Measurements from ENCODE around the gene CARD11. TPM values are rescaled to one million over a fixed set of nuclear protein-coding genes. Genes with fewer than 3 reads are reported as not detected.

The CARD11 gene
- total and polyA plus RNA-seq, 2 of the 13 experiments (the other 11 are each of a cell fraction or from before 2014, with no cell fraction given), result 0.04 TPM; not detected in 1

DNA sequence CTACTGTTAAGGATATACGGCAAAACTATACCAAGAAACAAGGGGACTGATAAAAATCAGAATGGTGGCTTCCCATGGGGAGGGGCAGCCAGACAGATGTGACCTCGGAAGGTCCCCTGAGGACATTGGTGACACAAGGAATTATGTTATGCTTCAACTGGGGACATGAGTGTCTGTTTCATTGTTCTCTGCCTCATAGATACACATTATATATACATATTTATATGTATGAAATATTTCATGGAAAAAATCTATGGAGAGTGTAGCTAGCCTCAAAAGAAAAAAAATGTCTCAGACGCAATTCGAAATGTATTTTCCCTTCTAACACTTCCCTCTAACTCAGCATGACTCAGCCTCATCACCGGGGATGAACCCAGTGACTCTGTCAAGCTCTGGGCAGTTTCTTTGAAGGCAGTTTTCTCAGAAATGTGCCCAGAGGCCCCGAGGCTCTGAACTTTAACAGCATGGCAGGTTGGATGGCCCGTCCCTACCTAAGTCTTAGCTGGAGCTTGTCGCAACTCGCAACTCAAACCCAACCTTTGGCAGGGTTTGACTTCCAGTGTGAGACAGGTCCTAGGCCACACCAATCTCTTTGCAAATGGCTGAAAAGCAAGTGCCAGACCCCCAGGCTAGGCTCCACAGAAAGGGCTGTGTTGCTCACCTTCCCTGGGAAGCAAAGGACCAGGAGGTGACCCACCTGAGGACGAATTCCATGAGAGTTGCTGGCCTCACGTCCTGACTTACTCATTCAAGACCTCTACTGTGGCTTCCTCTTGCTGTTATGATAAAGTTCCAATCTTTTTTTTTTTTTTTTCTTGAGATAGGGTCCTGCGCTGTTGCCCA, 86.9 kb downstream of the CARD11 start:
- DNase-seq (ENCODE audit: low spot score) (no peak), FAIRE-seq (no peak), ATAC-seq (no peak)
- Histone ChIP-seq H3K79me2 (ENCODE audit: insufficient read depth, low read length) (no peaks in the 10 kb centered on the region), H3K36me3 (replicated peaks in 1 of 2; ENCODE audit: control insufficient read depth in 1 of 2, insufficient read depth in 2 of 2, low read length in 2 of 2) (no peaks in the 10 kb centered on the region), H2AFZ (ENCODE audit: low read length) (no peak overlapping the region), H3K27me3 (ENCODE audit: control insufficient read depth in 1 of 2, insufficient read depth in 2 of 2, low read length in 2 of 2) (no peaks in the 10 kb centered on the region; a peak in 1 of 5 replicates), H3K9me3 (ENCODE audit: low read length) (no peaks in the 10 kb centered on the region), H3K4me2 (ENCODE audit: low read depth, low read length) (no peak overlapping the region), H3K9ac (ENCODE audit: insufficient read depth, low read depth, low read length) (no peak overlapping the region), H3K4me3 (replicated peaks in 1 of 3; ENCODE audit: insufficient read depth in 1 of 3, low read depth in 2 of 3, low read length in 3 of 3) (no peak overlapping the region), H3K4me1 (ENCODE audit: insufficient read depth, low read length) (no peaks in the 10 kb centered on the region), H4K20me1 (ENCODE audit: insufficient read depth, low read length) (no peaks in the 10 kb centered on the region), H3K27ac (ENCODE audit: extremely low read length, insufficient read depth, low read length) (no peak overlapping the region)
- TF ChIP-seq NFE2L2 (IDR thresholded peaks at IDR 0.05; ENCODE audit: low read length) (0 out of 2 replicates have a peak, but pooled peaks have one; percentile 20), PBX3 (CRISPR knock-in tag; IDR thresholded peaks at IDR 0.05; ENCODE audit: borderline replicate concordance) (no peak)
- TF ChIP-seq, protein P1, sequence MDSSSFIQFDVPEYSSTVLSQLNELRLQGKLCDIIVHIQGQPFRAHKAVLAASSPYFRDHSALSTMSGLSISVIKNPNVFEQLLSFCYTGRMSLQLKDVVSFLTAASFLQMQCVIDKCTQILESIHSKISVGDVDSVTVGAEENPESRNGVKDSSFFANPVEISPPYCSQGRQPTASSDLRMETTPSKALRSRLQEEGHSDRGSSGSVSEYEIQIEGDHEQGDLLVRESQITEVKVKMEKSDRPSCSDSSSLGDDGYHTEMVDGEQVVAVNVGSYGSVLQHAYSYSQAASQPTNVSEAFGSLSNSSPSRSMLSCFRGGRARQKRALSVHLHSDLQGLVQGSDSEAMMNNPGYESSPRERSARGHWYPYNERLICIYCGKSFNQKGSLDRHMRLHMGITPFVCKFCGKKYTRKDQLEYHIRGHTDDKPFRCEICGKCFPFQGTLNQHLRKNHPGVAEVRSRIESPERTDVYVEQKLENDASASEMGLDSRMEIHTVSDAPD (CRISPR knock-in tag; IDR thresholded peaks at IDR 0.05), result no peak
- intact Hi-C loops (cut with micrococcal nuclease; ENCODE audit: unreplicated experiment) (no loop called here), in situ Hi-C loops (cut with HindIII; ENCODE audit: extremely low pct_ligation_motif_present, low pct_unique_long_range_greater_than_20kb) (no loop called here)
- ChIA-PET POLR2A (no interaction called here), CTCF (ENCODE audit: low intra/inter-chr PET ratio, low total read pairs) (no interaction called here)
- 24% methylated on average over 11 of the region's 12 CpGs for WGBS (ENCODE audit: low lambda C conversion rate)
- BruUV-seq (replicated peaks), result no TSS peak

DNA sequence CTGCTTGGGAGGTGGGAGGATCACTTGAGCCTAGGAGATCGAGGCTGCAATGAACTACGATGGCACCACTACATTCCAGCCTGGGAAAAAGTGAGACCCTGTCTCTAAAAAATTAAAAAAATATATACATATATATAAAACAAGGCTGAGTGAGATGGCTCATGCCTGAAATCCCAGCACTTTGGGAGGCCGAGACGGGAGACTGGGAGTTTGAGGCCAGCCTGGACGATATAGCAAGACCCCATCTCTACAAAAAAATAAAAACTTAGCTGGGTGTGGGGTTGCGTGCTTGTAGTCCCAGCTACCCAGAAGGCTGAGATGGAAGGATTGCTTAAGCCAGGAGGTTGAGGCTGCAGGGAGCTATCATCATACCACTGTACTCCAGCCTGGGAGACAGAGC, 87.6 kb downstream of the CARD11 start:
- WGBS (ENCODE audit: low lambda C conversion rate), result 77% methylated on average over 6 of the region's 6 CpGs
- intact Hi-C loops (cut with micrococcal nuclease; ENCODE audit: unreplicated experiment), result no loop called here
- Histone ChIP-seq H3K4me1 (ENCODE audit: insufficient read depth, low read length) (no peaks in the 10 kb centered on the region), H4K20me1 (ENCODE audit: insufficient read depth, low read length) (no peaks in the 10 kb centered on the region), H3K27ac (ENCODE audit: extremely low read length, insufficient read depth, low read length) (no peak overlapping the region), H3K27me3 (ENCODE audit: control insufficient read depth in 1 of 2, insufficient read depth in 2 of 2, low read length in 2 of 2) (no peaks in the 10 kb centered on the region; a peak in 1 of 5 replicates), H3K9ac (ENCODE audit: insufficient read depth, low read depth, low read length) (no peak overlapping the region), H3K4me2 (ENCODE audit: low read depth, low read length) (no peak overlapping the region), H3K79me2 (ENCODE audit: insufficient read depth, low read length) (no peaks in the 10 kb centered on the region), H3K9me3 (ENCODE audit: low read length) (no peaks in the 10 kb centered on the region), H3K36me3 (replicated peaks in 1 of 2; ENCODE audit: control insufficient read depth in 1 of 2, insufficient read depth in 2 of 2, low read length in 2 of 2) (no peaks in the 10 kb centered on the region), H2AFZ (ENCODE audit: low read length) (no peak overlapping the region), H3K4me3 (replicated peaks in 1 of 3; ENCODE audit: insufficient read depth in 1 of 3, low read depth in 2 of 3, low read length in 3 of 3) (no peak overlapping the region)
- BruUV-seq (replicated peaks), result no TSS peak
- ATAC-seq (no peak), DNase-seq (ENCODE audit: low spot score) (no peak), FAIRE-seq (no peak)
- CTCF ChIA-PET (ENCODE audit: low intra/inter-chr PET ratio, low total read pairs), result no interaction called here
- in situ Hi-C loops (cut with HindIII; ENCODE audit: extremely low pct_ligation_motif_present, low pct_unique_long_range_greater_than_20kb), result no loop called here
- POLR2A ChIA-PET, result no interaction called here
- TF ChIP-seq ZNF768 (CRISPR knock-in tag; IDR thresholded peaks at IDR 0.05), result no peak
- no peak for TF ChIP-seq GATAD1 (CRISPR knock-in tag; IDR thresholded peaks at IDR 0.05)
- no peak for TF ChIP-seq ZNF34 (CRISPR knock-in tag; IDR thresholded peaks at IDR 0.05; ENCODE audit: borderline replicate concordance)
- TF ChIP-seq ZNF512 (CRISPR knock-in tag; IDR thresholded peaks at IDR 0.05), result no peak
- TF ChIP-seq POLR2AphosphoS5 (IDR thresholded peaks at IDR 0.05; ENCODE audit: low read depth, low read length), result no peak
- no peak for TF ChIP-seq AFF4 (CRISPR knock-in tag; IDR thresholded peaks at IDR 0.05)
